HepG2 (cell line): ENCODE results near the gene GFOD1. TPM values are rescaled to one million over a fixed set of nuclear protein-coding genes. Genes with fewer than 3 reads are reported as not detected.

ENCODE experiments used
- ARID3A ChIP-seq: IDR thresholded peaks from 2 replicates; pipeline ENCODE4 v1.6.1; 2012; ENCODE audit warnings: low read depth, low read length, improper control_type of control experiment
- ARNT ChIP-seq: fragments of 450-650 bp; IDR thresholded peaks from 2 replicates; pipeline ENCODE4 v1.6.1; 2017
- EP300 ChIP-seq, 3 experiments: sonication (generic) in 1 of 3; formaldehyde crosslinking in 1 of 3; IDR thresholded peaks; 2 replicates each; pipeline versions ENCODE4 v1.5.1 to v1.6.1; 2011 to 2020; ENCODE audit warnings: low read depth in 2 of 3, low read length in 2 of 3, borderline replicate concordance in 1 of 3, improper control_type of control experiment in 1 of 3, mild to moderate bottlenecking in 1 of 3, missing genetic modification reagents in 1 of 3, moderate library complexity in 1 of 3
- GLMP ChIP-seq: sonication (generic); formaldehyde crosslinking; IDR thresholded peaks from 2 replicates; pipeline ENCODE4 v1.9.0; 2021; ENCODE audit warnings: missing genetic modification reagents, mild to moderate bottlenecking, borderline replicate concordance
- HNF4G ChIP-seq, 2 experiments: sonication (generic) in 1 of 2; formaldehyde crosslinking in 1 of 2; IDR thresholded peaks; 2 replicates each; pipeline versions ENCODE4 v1.4.0 to v1.6.1; 2011 to 2020; ENCODE audit warnings: borderline replicate concordance in 2 of 2, low read depth in 2 of 2, mild to moderate bottlenecking in 2 of 2, low read length in 1 of 2, missing genetic modification reagents in 1 of 2, moderate library complexity in 1 of 2
- HNRNPK ChIP-seq: fragments of 200-400 bp; formaldehyde crosslinking; IDR thresholded peaks from 2 replicates; pipeline ENCODE4 v1.6.1; 2018; ENCODE audit warnings: low read length, low read depth, moderate library complexity, mild to moderate bottlenecking; ENCODE audit not compliant: poor library complexity, severe bottlenecking
- HOXA7 ChIP-seq: sonication (generic); formaldehyde crosslinking; IDR thresholded peaks from 2 replicates; pipeline ENCODE4 v1.8.1; 2022; ENCODE audit warnings: mild to moderate bottlenecking, missing genetic modification reagents, moderate library complexity
- ISL2 ChIP-seq: sonication (generic); formaldehyde crosslinking; IDR thresholded peaks from 2 replicates; pipeline ENCODE4 v1.5.0; 2020; ENCODE audit warnings: missing genetic modification reagents
- JUN ChIP-seq: sonication (generic); formaldehyde crosslinking; IDR thresholded peaks from 2 replicates; pipeline ENCODE4 v1.4.0; 2020; ENCODE audit warnings: mild to moderate bottlenecking, missing genetic modification reagents
- MYPOP ChIP-seq: sonication (generic); formaldehyde crosslinking; IDR thresholded peaks from 2 replicates; pipeline ENCODE4 v1.8.1; 2023; ENCODE audit warnings: mild to moderate bottlenecking, moderate library complexity, missing genetic modification reagents
- NKX3-1 ChIP-seq: sonication (generic); formaldehyde crosslinking; IDR thresholded peaks from 2 replicates; pipeline ENCODE4 v1.5.0; 2020; ENCODE audit warnings: missing genetic modification reagents
- NONO ChIP-seq, 2 experiments: fragments of 450-650 bp in 1 of 2; sonication (generic) in 1 of 2; formaldehyde crosslinking in 1 of 2; IDR thresholded peaks in 1 of 2; conservative IDR thresholded peaks in 1 of 2; 2 replicates each; pipeline versions ENCODE4 v1.6.1 to v1.8.0; 2017 to 2022; ENCODE audit warnings: mild to moderate bottlenecking in 1 of 2, missing genetic modification reagents in 1 of 2, moderate library complexity in 1 of 2
- POLR2A ChIP-seq, 2 experiments: IDR thresholded peaks; 2 replicates each; pipeline ENCODE4 v1.6.1; 2011; ENCODE audit warnings: low read depth in 2 of 2, low read length in 2 of 2, mild to moderate bottlenecking in 1 of 2, moderate library complexity in 1 of 2; ENCODE audit not compliant: insufficient read depth in 1 of 2
- RBFOX2 ChIP-seq: fragments of 200-400 bp; formaldehyde crosslinking; IDR thresholded peaks from 2 replicates; pipeline ENCODE4 v1.6.1; 2017; ENCODE audit warnings: low read depth, mild to moderate bottlenecking, low read length
- SATB2 ChIP-seq: sonication (generic); formaldehyde crosslinking; IDR thresholded peaks from 2 replicates; pipeline ENCODE4 v1.5.0; 2020; ENCODE audit warnings: missing genetic modification reagents
- SP140L ChIP-seq: sonication (generic); formaldehyde crosslinking; IDR thresholded peaks from 2 replicates; pipeline ENCODE4 v1.4.0; 2020; ENCODE audit warnings: missing genetic modification reagents, borderline replicate concordance
- SUZ12 ChIP-seq: fragments of 150-350 bp; IDR thresholded peaks from 2 replicates; pipeline ENCODE4 v1.6.1; 2014; ENCODE audit warnings: low read depth, low read length
- TBP ChIP-seq: sonication (generic); formaldehyde crosslinking; IDR thresholded peaks from 2 replicates; pipeline ENCODE4 v1.5.0; 2020; ENCODE audit warnings: missing genetic modification reagents
- ZFX ChIP-seq: sonication (generic); formaldehyde crosslinking; IDR thresholded peaks from 2 replicates; pipeline ENCODE4 v1.4.0; 2020; ENCODE audit warnings: mild to moderate bottlenecking, low read depth, missing genetic modification reagents, moderate library complexity
- ZKSCAN1 ChIP-seq: fragments of 150-350 bp; IDR thresholded peaks from 2 replicates; pipeline ENCODE4 v1.6.1; 2014; ENCODE audit warnings: low read length
- ZMAT3 ChIP-seq: sonication (generic); formaldehyde crosslinking; conservative IDR thresholded peaks from 2 replicates; pipeline ENCODE4 v1.7.0; 2021; ENCODE audit warnings: missing genetic modification reagents
- ZNF343 ChIP-seq: sonication (generic); formaldehyde crosslinking; IDR thresholded peaks from 2 replicates; pipeline ENCODE4 v1.4.0; 2020; ENCODE audit warnings: mild to moderate bottlenecking, missing genetic modification reagents
- ZNF44 ChIP-seq: sonication (generic); formaldehyde crosslinking; IDR thresholded peaks from 2 replicates; pipeline ENCODE4 v1.5.1; 2020; ENCODE audit warnings: mild to moderate bottlenecking, missing genetic modification reagents
- ZNF747 ChIP-seq: sonication (generic); formaldehyde crosslinking; IDR thresholded peaks from 2 replicates; pipeline ENCODE4 v1.8.1; 2023; ENCODE audit warnings: missing genetic modification reagents, mild to moderate bottlenecking, borderline replicate concordance
- ZNF768 ChIP-seq: sonication (generic); formaldehyde crosslinking; IDR thresholded peaks from 2 replicates; pipeline ENCODE4 v1.4.0; 2020; ENCODE audit warnings: missing genetic modification reagents
- ZNF772 ChIP-seq: sonication (generic); formaldehyde crosslinking; IDR thresholded peaks from 2 replicates; pipeline ENCODE4 v1.5.0; 2020; ENCODE audit warnings: mild to moderate bottlenecking, missing genetic modification reagents
- polyA plus RNA-seq, 8 experiments: library from polyadenylated mRNA; depleted of rRNA in 3 of 8; stranded (reverse) in 7 of 8; unstranded in 1 of 8; fragments of >200 nt; fragmentation: Illumina TruSeq in 4 of 8; extraction: Trizol in 4 of 8; gene quantifications; 2 replicates each; pipeline versions ENCODE4 v1.2.1 to v1.2.3, GENCODE V29; 2011 to 2016; ENCODE audit warnings: low read depth in 4 of 8, missing spikeins in 1 of 8, mixed read lengths in 1 of 8; ENCODE audit not compliant: insufficient read depth in 1 of 8
- total RNA-seq, 5 experiments: library from RNA; depleted of rRNA; stranded (reverse); fragments of >200 nt; fragmentation: Illumina TruSeq; extraction: Trizol; gene quantifications; 2 replicates each; pipeline ENCODE4 v1.2.3, GENCODE V29; 2016; ENCODE audit warnings: low read depth in 1 of 5

The GFOD1 gene
- total and polyA plus RNA-seq, 2 of the 13 experiments (the other 11 are each of a cell fraction or from before 2014, with no cell fraction given), result 1.9 to 6.4 TPM

- TF ChIP-seq NONO (IDR thresholded peaks at IDR 0.05), result no peak
- peak; percentile 52; the same call in 1 of the 2 replicates for TF ChIP-seq NONO (CRISPR knock-in tag; conservative IDR thresholded peaks at IDR 0.05)
- no peak for TF ChIP-seq JUN (CRISPR knock-in tag)
- no peak for TF ChIP-seq EP300 (IDR thresholded peaks at IDR 0.05; ENCODE audit: low read depth in 2 of 2, low read length in 2 of 2)
- no peak for TF ChIP-seq EP300 (CRISPR knock-in tag; IDR thresholded peaks at IDR 0.05; ENCODE audit: borderline replicate concordance)
- TF ChIP-seq SATB2 (CRISPR knock-in tag), result no peak
- no peak for TF ChIP-seq NKX3-1 (CRISPR knock-in tag)
- no peak for TF ChIP-seq GLMP (CRISPR knock-in tag)
- no peak for TF ChIP-seq ARID3A
- TF ChIP-seq SUZ12, result no peak
- TF ChIP-seq MYPOP (CRISPR knock-in tag), result no peak; the same call in 1 of the 2 replicates
- no peak for TF ChIP-seq ZNF747 (CRISPR knock-in tag)
- TF ChIP-seq POLR2A (IDR thresholded peaks at IDR 0.05; ENCODE audit: insufficient read depth in 1 of 2, low read depth in 2 of 2, low read length in 2 of 2), result peak; percentile 44 to 70; a peak in 3 of 4 replicates
- TF ChIP-seq ISL2 (CRISPR knock-in tag), result no peak
- no peak for TF ChIP-seq ARNT
- TF ChIP-seq HOXA7, result no peak
- TF ChIP-seq RBFOX2, result peak; percentile 72
- TF ChIP-seq ZNF343 (CRISPR knock-in tag), result no peak
- TF ChIP-seq ZFX (CRISPR knock-in tag), result peak; percentile 45; the same call in 1 of the 2 replicates
- TF ChIP-seq ZMAT3 (CRISPR knock-in tag), result no peak
- TF ChIP-seq ZKSCAN1, result no peak
- no peak for TF ChIP-seq ZNF44
- TF ChIP-seq HNRNPK, result no peak
- no peak for TF ChIP-seq ZNF772
- TF ChIP-seq HNF4G (IDR thresholded peaks at IDR 0.05; ENCODE audit: borderline replicate concordance, low read depth, low read length), result no peak
- 0 out of 2 replicates have a peak, but pooled peaks have one; percentile 18 for TF ChIP-seq HNF4G (CRISPR knock-in tag; IDR thresholded peaks at IDR 0.05; ENCODE audit: borderline replicate concordance, low read depth)
- peak; percentile 78 for TF ChIP-seq ZNF768 (CRISPR knock-in tag)
- TF ChIP-seq SP140L, result no peak
- no peak for TF ChIP-seq TBP (CRISPR knock-in tag)
These were observed at the start of gene GFOD1 (continued) for GRCh38 chr6:13487122-13488014.
